HuH-7 (cell line): ENCODE data around the gene WNT7A.

Experiments
- DNase-seq: peaks from one replicate; pipeline ENCODE4 v3.0.0; 2011; ENCODE audit warnings: low spot score

The WNT7A gene

GRCh38 chr3:13792512-13793371 is 87.1 kb downstream of the WNT7A start:
- DNase-seq = no peak

GRCh38 chr3:13792051-13792490 is 87.8 kb downstream of the WNT7A start:
- no peak for DNase-seq

- no peak for DNase-seq
Measured at GRCh38 chr3:13791198-13792050, 88.4 kb downstream of the WNT7A start.

GRCh38 chr3:13790376-13791197 is 89.3 kb downstream of the WNT7A start:
- DNase-seq = no peak

GRCh38 chr3:13788522-13789424 is 91.1 kb downstream of the WNT7A start:
- DNase-seq = no peak

- DNase-seq = no peak
Measured at GRCh38 chr3:13787533-13788132, 92.2 kb downstream of the WNT7A start.

GRCh38 chr3:13786811-13787210 is 93.1 kb downstream of the WNT7A start:
- DNase-seq = no peak

GRCh38 chr3:13785853-13786436 is 93.9 kb downstream of the WNT7A start:
- DNase-seq = no peak

- no peak for DNase-seq
Measured at GRCh38 chr3:13785351-13785750, 94.5 kb downstream of the WNT7A start.

- no peak for DNase-seq
Measured at GRCh38 chr3:13783476-13783875, 96.4 kb downstream of the WNT7A start.

- DNase-seq = no peak
Measured at GRCh38 chr3:13782501-13782900, 97.4 kb downstream of the WNT7A start.

GRCh38 chr3:13781417-13781816 is 98.5 kb downstream of the WNT7A start:
- no peak for DNase-seq

- no peak for DNase-seq
Measured at GRCh38 chr3:13780432-13781176, 99.3 kb downstream of the WNT7A start.

- DNase-seq = no peak
Measured at GRCh38 chr3:13776253-13777050, 103.4 kb downstream of the WNT7A start.

GRCh38 chr3:13772885-13773745 is 106.8 kb downstream of the WNT7A start:
- no peak for DNase-seq

GRCh38 chr3:13772321-13772745 is 107.5 kb downstream of the WNT7A start:
- DNase-seq = no peak

- DNase-seq = no peak
Measured at GRCh38 chr3:13771496-13771895, 108.4 kb downstream of the WNT7A start.
